HG02885 (cell line): ENCODE results near the gene WDR7.

Experiments used
- ATAC-seq: cut with Tn5 transposase; IDR thresholded peaks from one replicate; pipeline ENCODE4 v1.9.1; 2021; ENCODE audit warnings: mild to moderate bottlenecking; ENCODE audit not compliant: unreplicated experiment, poor library complexity

Gene WDR7

GRCh38 chr18:56921896-56922480 is 270.8 kb downstream of the WDR7 start:
- peak; percentile 88 for ATAC-seq

GRCh38 chr18:56926734-56927133 is 275.6 kb downstream of the WDR7 start:
- ATAC-seq, result no peak

- no peak for ATAC-seq
These were observed 276.6 kb downstream of the WDR7 start for GRCh38 chr18:56927786-56928185.

DNA sequence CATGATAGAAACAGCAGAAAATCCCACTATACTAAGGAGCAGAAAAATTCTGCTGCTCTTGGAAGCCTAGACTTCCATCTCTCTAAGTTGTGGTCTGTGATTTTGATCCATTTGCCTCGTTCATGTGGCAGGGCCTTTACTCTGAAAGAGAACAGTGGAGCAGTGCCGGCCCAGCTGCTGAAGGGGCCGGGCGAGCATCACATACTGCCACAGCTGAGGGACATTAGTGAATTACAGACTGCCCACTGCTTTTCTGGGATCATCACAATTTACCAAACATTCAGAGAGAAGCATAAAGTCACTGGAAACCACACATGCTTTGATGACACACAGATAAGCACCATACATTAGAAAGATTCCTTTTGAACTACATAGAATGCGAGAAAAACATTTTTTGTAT is 278.7 kb downstream of the WDR7 start:
- ATAC-seq, result no peak

GRCh38 chr18:56933472-56933871 is 282.3 kb downstream of the WDR7 start:
- no peak for ATAC-seq

- ATAC-seq, result no peak
These were observed 283.0 kb downstream of the WDR7 start for GRCh38 chr18:56934131-56934530.

DNA sequence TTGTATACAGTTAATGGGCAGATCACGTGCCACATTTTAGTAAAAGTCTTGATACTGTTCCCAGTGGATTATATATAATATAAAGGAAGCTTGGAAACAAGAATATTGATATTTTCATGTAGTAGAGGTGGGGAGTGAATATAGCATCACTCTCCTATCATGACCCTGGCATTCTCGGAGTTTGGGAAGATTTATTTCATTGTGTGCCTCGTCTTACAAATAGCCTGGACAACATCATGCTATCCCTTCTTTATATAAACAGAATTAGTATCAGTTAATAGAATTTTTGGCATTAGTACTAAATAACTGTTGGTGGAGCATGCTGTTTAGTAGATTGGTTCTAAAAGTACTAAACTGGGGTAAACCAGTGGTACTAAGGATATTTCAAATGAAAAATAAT is 283.7 kb downstream of the WDR7 start:
- no peak for ATAC-seq

DNA sequence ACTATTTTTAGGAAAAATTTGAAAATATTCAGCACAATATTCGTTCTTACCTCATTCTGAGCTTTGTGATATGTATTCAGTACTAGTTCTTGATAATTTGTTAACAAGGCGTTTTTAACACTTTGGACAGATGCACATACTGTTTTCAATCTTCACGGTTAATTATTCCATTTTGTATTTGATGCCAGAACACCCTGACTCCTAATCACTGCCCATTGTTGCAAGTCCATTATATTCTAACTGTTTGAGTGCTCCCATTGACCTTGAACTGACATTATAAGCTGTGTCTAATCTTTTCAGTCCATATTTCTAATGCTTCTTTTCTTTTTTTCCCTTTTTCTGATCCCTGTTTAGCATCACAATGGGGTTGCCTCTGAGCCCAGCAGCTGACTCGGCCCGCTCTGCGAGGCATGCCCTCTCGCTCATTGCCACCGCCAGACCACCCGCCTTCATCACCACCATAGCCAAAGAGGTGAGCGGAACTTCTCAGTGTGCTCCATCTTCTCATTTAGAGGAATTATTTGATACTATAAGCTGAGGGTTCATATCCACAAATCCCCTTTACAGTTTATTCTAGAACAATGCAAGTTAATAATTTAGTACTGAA is 284.4 kb downstream of the WDR7 start:
- ATAC-seq, result no peak

- no peak for ATAC-seq
These were observed 285.3 kb downstream of the WDR7 start for GRCh38 chr18:56936457-56936856.

DNA sequence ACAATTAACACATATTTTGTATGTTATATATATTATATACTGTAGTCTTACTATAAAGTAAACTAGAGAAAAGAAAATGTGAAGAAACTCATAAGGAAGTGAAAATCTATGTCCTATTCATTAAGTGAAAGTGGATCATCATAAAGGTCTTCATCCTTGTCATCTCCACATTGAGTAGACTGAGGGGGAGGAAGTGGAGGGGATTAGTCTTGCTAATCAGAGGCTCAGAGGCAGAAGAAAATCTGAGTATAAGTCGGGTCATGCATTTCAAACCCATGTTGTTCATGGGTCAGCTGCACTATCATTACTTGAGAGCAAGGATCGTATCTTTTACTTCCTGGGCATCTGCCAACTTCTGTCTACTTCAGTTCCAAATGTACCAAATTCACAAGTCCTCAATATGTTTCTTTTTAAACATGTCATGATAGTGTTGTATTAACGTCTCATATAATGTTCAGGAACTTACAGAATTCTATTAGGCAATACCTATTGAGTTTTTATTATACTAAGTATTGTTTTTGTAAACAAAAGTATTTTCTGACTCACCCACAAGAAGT is 286.8 kb downstream of the WDR7 start:
- ATAC-seq, result no peak

DNA sequence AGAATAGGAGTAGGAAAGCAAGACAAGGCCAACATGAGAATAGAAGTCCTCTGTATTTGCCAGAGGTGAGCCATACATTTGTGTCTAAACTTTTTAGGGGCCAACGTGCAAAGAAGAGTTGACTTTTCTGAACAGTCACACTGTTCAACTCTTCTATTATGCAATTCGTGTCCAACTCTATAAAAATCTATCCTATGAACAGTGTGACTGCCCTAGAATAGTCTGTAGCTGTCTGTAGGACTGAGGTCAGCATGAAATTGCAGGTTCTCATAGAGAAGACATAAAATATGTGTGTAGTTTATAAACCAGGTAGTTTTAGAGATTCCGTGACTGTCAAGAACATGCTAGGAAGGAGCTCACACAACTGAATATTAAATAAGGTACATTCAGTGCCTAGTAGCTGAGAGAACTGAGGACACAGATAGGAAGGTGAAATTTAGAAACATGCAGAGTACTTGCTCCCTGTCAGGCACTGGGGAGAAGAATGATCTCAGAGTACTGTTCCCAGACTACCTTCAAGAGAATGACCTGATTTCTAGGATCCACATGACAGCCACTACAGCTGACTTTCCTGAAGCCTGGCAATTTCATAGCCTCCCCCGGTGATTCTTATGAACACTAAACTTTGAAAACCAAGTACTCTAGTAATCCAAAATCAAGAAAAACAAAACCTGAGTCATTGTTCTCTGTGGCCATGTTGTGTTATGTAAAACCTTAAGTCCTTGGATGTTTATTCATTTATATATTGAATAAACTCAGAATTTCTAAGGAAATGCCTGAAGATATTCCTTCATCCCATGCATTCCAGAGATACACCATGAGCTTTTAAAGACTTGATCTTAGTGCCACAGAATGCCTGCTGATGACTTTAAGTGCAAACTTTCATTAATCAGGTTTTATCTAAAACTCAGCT is 294.3 kb downstream of the WDR7 start:
- no peak for ATAC-seq

GRCh38 chr18:56947236-56947635 is 296.1 kb downstream of the WDR7 start:
- no peak for ATAC-seq

DNA sequence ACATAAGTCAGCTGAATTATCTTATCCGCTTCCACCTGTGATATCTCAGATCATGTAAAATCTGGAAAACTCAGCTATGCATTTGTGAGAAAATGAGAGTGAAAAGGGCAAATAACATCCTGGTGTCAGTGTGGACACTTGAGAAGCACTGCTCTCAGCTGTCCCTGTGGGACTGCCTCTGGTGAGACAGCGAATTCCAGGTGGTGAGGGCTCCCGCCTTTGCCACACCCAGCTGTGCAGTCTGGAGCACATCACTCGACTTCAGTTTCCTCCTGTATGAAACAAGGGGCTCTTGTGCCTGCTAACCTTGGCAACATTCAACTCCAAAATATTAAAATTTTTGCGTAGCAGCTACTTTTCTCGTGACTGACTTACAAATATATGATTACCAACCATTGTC is 300.9 kb downstream of the WDR7 start:
- ATAC-seq, result no peak

- ATAC-seq, result no peak
These were observed 302.5 kb downstream of the WDR7 start for GRCh38 chr18:56953428-56954198.

DNA sequence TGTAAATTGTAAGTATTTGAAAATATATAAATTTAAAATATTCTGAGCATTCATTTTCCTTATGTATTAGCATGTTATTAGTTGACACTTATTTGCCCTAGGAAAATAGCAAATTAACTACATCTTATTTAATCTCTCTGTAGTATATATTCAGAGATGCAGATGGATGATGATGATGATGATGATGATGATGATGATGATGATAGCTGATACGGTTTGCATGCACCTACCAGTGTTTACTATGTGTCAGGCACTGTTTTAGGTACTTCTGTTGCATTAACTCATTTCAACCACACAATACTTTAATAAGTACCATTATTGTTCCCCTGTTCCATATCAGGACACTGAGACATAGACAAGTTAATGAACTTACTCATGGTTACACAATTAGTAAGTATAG is 304.3 kb downstream of the WDR7 start:
- no peak for ATAC-seq

GRCh38 chr18:56959120-56959519 is 308.0 kb downstream of the WDR7 start:
- no peak for ATAC-seq

GRCh38 chr18:56962322-56962721 is 311.2 kb downstream of the WDR7 start:
- no peak for ATAC-seq

DNA sequence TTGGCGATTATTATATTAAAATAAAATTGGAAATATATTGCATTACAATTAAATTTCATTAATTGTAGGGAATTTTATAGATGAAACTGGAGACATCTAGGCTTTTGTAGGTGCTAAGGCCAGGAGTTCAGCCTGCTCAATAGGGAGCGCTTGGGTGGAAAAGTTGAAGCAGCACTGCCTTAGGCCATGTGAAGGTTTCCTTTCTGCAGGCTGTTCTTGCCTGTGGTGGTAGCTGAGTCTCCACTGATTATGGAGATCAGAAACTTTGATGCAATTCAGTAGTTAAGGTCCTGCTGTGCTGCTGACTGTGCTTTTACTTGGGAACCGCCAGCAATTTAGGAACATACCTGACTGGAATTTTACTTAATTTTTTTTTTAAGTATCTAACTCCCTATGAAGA is 315.9 kb downstream of the WDR7 start:
- ATAC-seq, result no peak

DNA sequence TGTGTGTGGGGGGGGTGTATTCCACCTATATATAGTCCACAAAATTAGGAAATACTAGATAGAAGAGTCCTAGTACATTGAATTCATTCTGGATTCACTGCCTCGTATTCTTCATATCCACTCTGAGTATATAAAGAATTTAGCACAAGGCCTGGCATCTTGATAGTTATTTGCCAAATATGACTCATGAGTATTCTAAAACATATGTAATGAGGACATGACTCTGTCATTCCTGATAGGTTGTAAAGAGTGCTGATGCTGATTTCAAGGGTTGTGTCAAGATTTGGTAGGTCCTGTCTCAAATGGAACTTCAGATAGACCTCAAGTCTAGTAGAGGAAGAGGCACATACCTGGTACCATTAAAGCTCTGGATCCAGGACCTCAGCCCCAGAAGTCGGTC is 322.3 kb downstream of the WDR7 start:
- ATAC-seq, result no peak

- ATAC-seq, result no peak
These were observed 323.0 kb downstream of the WDR7 start for GRCh38 chr18:56974141-56974540.
